ENCODE data around the gene BRF1. TPM values are rescaled to one million over a fixed set of nuclear protein-coding genes. Genes with fewer than 3 reads are reported as not detected.
"Not testable (repeated sequence)": the region's sequence is repeated elsewhere in the genome, so short reads cannot be mapped to it uniquely, and the experiment has no call there.

BRF1 gene
- total RNA-seq, 1 donor: 28.8 TPM

DNA sequence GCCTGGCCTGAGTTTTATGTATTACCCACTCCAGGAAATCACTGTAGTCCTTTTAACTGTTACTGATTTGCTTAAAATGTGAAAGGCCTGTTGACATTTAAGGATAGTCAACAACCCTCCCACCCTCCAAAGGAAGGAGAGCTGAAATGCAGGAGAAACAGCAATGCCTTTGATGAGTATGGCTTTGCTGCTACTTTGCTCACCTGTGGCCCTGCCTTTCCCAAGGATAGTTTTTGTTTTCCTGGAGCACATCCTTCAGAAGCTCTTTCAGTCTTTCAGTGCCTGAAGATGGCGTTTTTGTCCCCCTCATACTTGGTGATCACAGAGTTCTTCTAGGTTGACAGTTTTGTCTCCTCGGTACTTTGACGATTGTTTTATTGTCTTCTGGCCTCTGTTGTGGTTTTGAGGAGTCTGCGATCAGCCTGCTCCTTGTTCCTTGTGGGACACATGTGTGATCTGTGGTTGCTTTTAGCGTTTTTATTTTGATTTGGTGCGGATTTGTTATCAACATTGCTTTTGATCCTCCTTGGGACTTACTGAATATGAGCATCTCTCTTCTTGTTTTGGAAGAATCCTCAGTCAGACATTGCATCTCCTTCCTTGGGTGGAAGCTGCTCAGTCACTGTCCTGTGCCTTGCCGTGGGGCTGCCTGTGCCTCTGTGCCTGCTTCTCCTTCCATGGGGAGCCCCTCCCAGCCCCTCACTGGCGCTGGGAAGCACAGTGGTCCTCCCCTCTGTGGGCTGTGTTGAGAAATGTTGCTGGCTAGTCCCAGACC is 31.0 kb upstream of the BRF1 start:
- TF ChIP-seq, protein P1, sequence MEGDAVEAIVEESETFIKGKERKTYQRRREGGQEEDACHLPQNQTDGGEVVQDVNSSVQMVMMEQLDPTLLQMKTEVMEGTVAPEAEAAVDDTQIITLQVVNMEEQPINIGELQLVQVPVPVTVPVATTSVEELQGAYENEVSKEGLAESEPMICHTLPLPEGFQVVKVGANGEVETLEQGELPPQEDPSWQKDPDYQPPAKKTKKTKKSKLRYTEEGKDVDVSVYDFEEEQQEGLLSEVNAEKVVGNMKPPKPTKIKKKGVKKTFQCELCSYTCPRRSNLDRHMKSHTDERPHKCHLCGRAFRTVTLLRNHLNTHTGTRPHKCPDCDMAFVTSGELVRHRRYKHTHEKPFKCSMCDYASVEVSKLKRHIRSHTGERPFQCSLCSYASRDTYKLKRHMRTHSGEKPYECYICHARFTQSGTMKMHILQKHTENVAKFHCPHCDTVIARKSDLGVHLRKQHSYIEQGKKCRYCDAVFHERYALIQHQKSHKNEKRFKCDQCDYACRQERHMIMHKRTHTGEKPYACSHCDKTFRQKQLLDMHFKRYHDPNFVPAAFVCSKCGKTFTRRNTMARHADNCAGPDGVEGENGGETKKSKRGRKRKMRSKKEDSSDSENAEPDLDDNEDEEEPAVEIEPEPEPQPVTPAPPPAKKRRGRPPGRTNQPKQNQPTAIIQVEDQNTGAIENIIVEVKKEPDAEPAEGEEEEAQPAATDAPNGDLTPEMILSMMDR (IDR thresholded peaks at IDR 0.05; ENCODE audit: insufficient read depth, low read length): no peak
- H3K4me3 ChIP-seq (ENCODE audit: low read depth, low read length): no peak overlapping the region
- no peak for DNase-seq (ENCODE audit: low read depth)

DNA sequence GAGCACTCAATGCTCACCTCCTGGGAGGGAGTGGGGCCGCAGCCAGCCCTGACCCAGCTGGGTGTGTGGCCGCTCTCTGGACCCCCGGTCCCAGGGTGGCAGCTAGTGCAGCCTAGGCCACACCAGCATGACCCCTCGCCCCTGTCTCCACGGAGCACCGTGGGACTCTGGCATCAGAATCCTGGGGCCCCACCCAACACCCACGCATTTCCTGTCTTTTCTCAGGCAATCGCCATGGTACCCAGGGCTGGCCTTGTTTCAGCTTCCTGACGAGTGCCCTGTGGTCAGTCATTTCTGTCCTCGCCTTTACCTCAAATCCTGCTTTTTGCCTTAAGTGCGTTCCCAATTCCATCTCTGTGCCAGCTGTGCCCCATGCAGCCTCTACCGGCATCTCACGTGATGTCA is 29.7 kb upstream of the BRF1 start:
- H3K4me3 ChIP-seq (ENCODE audit: low read depth, low read length): no peak overlapping the region

DNA sequence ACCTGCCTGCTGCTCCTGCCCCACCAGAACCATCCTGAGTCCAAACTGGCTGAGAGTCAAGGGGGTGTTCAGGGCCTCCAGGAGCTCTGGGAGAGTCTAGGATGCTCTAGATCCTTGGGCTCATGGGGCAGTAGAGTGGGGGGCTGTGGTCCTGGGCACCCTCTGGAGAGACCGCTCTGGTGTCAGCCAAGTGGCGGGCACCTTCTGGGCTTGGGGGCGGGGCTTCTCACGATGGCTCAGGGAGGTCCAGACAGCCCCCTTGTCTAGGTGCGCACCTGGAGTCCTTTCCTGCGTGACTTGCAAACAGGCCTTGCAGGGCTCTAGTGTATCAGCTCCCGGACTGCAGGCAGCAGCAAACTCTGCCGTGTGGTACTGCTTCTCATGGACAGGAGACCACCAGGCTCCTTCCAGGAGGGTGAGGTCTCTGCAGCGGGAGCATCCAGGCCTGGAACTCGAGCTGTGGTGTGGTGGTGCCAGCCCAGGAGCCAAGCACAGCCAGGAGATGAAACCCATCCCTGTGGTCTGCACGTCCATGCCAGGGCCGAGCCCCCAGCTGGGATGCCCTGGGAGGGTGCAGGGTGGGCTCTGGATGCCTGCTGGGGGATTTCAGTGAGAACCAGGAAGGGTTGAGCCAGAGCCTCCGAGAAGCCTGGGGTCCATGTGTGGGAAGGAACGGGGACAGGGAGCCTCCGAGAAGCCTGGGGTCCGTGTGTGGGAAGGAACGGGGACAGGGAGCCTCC is 28.8 kb upstream of the BRF1 start:
- no peak overlapping the region for H3K4me3 ChIP-seq (ENCODE audit: low read depth, low read length)
- no peak for DNase-seq (ENCODE audit: low read depth)
- TF ChIP-seq, protein P1 (IDR thresholded peaks at IDR 0.05; ENCODE audit: insufficient read depth, low read length): no peak

More for the DNA sequence above, 29.7 kb upstream of the BRF1 start:
- TF ChIP-seq, protein P1 (IDR thresholded peaks at IDR 0.05; ENCODE audit: insufficient read depth, low read length): no peak
- DNase-seq (ENCODE audit: low read depth): peak; percentile 65

DNA sequence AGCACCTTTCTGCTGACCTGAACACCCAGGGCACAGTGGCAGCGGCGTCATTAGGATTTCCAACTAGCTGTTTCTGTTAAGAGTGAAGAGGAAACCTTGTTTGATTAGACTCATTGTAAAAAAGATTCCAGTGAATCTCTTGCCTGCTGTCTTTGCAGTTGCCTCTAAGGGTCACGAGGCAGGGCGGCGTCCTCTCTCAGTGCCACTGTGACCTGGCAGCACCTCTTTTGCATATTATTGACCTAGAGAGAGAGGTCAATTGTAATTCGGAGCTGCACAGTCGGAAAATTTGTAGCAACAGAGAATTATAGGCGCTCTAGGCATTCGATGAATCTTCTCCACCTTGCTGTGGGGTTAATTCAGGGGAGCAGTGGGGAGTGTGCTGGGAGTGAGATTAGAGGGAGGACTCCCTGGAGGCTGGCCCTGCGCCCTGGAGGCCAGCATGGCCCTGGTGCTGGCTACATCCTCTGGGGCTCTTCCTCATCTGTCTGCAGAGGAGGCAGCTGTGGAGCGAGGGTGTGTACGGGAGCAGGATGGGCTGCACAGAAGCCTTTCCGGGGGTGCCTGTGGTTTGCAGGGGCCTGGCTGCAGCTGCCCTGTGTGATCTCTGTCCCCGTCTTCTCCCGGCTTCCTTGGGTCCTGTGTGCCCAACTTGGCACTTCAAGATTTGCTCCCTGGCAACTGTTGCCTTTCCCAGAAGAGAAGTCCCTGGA is 28.0 kb upstream of the BRF1 start:
- DNase-seq (ENCODE audit: low read depth): no peak
- TF ChIP-seq, protein P1 (IDR thresholded peaks at IDR 0.05; ENCODE audit: insufficient read depth, low read length): no peak
- no peak overlapping the region for H3K4me3 ChIP-seq (ENCODE audit: low read depth, low read length)

DNA sequence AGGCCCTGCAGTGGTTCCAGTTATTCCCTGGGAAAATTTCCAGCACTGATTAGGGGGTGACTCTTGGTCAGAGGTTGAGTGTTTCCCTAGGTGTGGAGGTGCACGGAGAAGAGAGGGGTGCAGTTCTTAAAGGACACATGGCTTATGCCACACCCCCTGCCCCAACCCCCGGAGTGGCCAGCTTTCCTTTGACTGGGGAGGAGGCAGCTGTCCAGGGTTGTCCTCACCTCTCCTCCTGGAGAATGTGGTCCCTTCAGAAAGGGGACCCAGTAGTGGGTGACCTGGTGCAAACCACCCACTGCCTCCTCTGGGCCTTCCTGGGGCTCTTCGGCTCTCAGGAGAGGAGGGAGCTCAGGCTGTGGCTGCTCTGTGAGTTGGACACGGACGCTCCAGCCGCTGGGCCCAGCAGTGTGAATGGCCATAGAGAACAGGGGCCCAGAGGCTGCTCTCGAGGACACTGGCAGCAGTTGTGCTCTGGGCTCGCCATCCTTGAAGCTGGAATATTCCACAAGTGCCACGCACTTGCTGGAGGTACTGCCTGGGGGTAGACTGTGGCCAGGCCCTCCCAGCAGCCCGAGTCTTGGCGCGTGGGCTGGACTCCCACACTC is 27.4 kb upstream of the BRF1 start:
- TF ChIP-seq, protein P1 (IDR thresholded peaks at IDR 0.05; ENCODE audit: insufficient read depth, low read length): no peak
- no peak for DNase-seq (ENCODE audit: low read depth)
- H3K4me3 ChIP-seq (ENCODE audit: low read depth, low read length): no peak overlapping the region

DNA sequence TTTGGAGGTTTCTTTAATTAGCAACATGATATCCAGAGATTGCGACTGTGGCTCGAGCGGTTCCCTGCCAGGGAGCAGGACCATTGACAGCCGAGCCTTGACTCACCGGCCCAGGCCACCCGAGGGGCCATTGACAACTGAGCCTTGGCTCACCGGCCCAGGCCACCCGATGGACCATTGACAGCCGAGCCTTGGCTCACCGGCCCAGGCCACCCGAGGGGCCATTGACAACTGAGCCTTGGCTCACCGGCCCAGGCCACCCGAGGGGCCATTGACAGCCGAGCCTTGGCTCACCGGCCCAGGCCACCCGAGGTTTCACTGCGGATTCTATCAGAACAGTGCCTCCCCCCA is 26.9 kb upstream of the BRF1 start:
- not testable (repeated sequence) for DNase-seq (ENCODE audit: low read depth)

More for the DNA sequence above, 26.9 kb upstream of the BRF1 start:
- not testable (repeated sequence) for H3K4me3 ChIP-seq (ENCODE audit: low read depth, low read length)
